Right atrium auricular region (tissue), 2 donors: ENCODE results near the gene PROX1. TPM values are rescaled to one million over a fixed set of nuclear protein-coding genes. Genes with fewer than 3 reads are reported as not detected.

Experiments
- DNase-seq: peaks from one replicate; pipeline ENCODE4 v3.0.0-alpha.2; 2019; ENCODE audit warnings: low spot score
- H3K27ac ChIP-seq, 2 donors: fragments of 200-600 bp; sonication (generic); 1 replicate in 1 of 2; 2 replicates in 1 of 2; pipeline ENCODE4 v1.5.1; 2016 to 2019
- H3K27me3 ChIP-seq, 2 donors: fragments of 200-600 bp; sonication (generic); one replicate each; pipeline versions ENCODE4 v1.5.1 to v1.6.0; 2017 to 2019
- H3K36me3 ChIP-seq: fragments of 200-600 bp; sonication (generic); one replicate; pipeline ENCODE4 v1.5.1; 2016
- H3K4me1 ChIP-seq, 2 donors: fragments of 200-600 bp; sonication (generic); one replicate each; pipeline versions ENCODE4 v1.5.1 to v1.6.0; 2017 to 2019
- H3K4me3 ChIP-seq, 2 donors: fragments of 200-600 bp; sonication (generic); 1 replicate in 1 of 2; 2 replicates in 1 of 2; pipeline ENCODE4 v1.5.1; 2017 to 2019; ENCODE audit warnings: mild to moderate bottlenecking in 1 of 2, moderate library complexity in 1 of 2
- H3K9me3 ChIP-seq, 2 donors: fragments of 200-600 bp; sonication (generic); one replicate each; pipeline ENCODE4 v1.5.1; 2019
- total RNA-seq, 2 donors: library from RNA; depleted of rRNA; stranded (reverse); fragments of >200 nt; gene quantifications; one replicate each; pipeline ENCODE4 v1.1.0, GENCODE V29; 2016
- TF ChIP-seq, protein P1 (sequence below), 2 donors: fragments of 200-600 bp; sonication (generic); IDR thresholded peaks; one replicate each; pipeline ENCODE4 v1.5.1; 2019; ENCODE audit warnings: antibody characterized with exemption in 2 of 2

The PROX1 gene, protein sequence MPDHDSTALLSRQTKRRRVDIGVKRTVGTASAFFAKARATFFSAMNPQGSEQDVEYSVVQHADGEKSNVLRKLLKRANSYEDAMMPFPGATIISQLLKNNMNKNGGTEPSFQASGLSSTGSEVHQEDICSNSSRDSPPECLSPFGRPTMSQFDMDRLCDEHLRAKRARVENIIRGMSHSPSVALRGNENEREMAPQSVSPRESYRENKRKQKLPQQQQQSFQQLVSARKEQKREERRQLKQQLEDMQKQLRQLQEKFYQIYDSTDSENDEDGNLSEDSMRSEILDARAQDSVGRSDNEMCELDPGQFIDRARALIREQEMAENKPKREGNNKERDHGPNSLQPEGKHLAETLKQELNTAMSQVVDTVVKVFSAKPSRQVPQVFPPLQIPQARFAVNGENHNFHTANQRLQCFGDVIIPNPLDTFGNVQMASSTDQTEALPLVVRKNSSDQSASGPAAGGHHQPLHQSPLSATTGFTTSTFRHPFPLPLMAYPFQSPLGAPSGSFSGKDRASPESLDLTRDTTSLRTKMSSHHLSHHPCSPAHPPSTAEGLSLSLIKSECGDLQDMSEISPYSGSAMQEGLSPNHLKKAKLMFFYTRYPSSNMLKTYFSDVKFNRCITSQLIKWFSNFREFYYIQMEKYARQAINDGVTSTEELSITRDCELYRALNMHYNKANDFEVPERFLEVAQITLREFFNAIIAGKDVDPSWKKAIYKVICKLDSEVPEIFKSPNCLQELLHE
- 10 to 100 TPM; 39.7 to 46.5 TPM for total RNA-seq

DNA sequence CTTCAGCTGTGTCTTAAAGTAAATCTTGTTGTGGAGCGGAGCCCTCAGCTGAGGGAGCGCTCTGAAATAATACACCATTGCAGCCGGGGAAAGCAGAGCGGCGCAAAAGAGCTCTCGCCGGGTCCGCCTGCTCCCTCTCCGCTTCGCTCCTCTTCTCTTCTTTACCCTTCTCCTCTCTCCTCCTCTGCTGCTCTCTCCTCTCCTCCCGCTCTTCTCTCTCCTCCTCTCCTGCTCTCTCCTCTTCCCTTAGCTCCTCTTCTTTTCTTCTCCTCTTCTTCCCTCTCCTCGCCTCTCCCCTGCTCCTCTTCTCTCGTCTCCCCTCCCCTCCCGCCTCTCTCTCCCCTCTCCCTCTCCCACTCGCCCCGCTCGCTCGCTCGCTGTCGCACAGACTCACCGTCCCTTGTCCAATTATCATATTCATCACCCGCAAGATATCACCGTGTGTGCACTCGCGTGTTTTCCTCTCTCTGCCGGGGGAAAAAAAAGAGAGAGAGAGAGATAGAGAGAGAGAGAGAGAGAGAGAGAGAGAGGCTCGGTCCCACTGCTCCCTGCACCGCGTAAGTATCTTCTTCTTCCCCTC, at the start of gene PROX1:
Gene PROX1 (plus strand): TSS at position 47 of the 580 bp plus-strand sequence. CDS start 8,563 bp downstream, outside the sequence.
- H3K4me1 ChIP-seq: peaks cover 0 to 43% of the 10 kb centered on the region in 2 donors

DNA sequence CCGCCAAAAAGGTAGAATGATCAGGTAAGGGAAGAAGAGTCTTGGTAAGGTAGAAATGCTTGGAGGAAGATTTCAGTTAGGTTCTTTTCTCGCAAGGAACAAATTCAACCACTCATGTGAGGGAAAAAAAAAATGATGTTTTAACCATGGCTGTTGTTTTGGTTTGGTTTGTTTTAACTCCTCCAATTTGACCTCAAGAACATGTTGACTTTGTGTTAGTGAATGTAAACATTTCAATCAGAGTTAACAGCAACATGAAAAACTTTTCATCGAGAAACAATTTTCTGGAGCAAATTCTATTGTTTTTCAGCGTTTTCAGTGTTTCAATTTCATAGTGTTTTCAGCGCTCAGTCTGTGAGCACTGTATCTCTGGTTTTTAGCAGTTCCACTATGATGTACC, 49.0 kb upstream of the PROX1 start:
- TF ChIP-seq, protein P1, sequence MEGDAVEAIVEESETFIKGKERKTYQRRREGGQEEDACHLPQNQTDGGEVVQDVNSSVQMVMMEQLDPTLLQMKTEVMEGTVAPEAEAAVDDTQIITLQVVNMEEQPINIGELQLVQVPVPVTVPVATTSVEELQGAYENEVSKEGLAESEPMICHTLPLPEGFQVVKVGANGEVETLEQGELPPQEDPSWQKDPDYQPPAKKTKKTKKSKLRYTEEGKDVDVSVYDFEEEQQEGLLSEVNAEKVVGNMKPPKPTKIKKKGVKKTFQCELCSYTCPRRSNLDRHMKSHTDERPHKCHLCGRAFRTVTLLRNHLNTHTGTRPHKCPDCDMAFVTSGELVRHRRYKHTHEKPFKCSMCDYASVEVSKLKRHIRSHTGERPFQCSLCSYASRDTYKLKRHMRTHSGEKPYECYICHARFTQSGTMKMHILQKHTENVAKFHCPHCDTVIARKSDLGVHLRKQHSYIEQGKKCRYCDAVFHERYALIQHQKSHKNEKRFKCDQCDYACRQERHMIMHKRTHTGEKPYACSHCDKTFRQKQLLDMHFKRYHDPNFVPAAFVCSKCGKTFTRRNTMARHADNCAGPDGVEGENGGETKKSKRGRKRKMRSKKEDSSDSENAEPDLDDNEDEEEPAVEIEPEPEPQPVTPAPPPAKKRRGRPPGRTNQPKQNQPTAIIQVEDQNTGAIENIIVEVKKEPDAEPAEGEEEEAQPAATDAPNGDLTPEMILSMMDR (IDR thresholded peaks at IDR 0.05): no peak
- Histone ChIP-seq H3K9me3 (no peaks in the 10 kb centered on the region), H3K36me3 (no peaks in the 10 kb centered on the region), H3K27me3 (no peaks in the 10 kb centered on the region), H3K4me1 (peaks cover 0 to 8% of the 10 kb centered on the region in 2 donors), H3K4me3 (no peak overlapping the region), H3K27ac (no peak overlapping the region)
- DNase-seq: no peak

More for the DNA sequence above, at the start of gene PROX1:
- DNase-seq: no peak
- Histone ChIP-seq H3K36me3 (no peaks in the 10 kb centered on the region), H3K9me3 (no peaks in the 10 kb centered on the region), H3K27me3 (peaks cover 0 to under 1% of the 10 kb centered on the region in 2 donors), H3K4me3 (peak within 1 kb of the TSS; percentile 65), H3K27ac (peak within 1 kb of the TSS; percentile 89 to 90)
- TF ChIP-seq, protein P1 (IDR thresholded peaks at IDR 0.05): peak in 1 of 2 donors; percentile 11

DNA sequence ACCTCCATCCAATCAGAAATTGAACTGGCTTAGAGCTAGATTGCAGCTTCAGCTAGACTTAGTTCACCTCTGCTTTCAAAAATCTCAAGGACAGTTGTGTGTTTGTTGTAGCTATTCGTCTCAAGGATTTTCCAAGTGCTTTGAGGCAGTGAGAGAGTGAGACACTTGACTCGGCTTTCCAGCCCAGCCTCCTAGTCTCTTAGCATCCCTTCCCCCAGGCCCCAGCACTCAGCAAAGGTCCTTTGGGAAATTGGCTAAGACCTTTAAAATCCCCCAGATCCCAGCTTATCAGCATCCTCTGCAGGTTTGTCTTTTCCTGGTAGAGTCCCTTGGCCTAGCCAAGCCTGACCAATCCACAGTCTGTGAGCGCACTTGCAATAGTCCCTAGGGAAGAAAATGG, 47.9 kb upstream of the PROX1 start:
- Histone ChIP-seq H3K4me1 (no peaks in the 10 kb centered on the region), H3K27ac (no peak overlapping the region), H3K4me3 (no peak overlapping the region), H3K36me3 (no peaks in the 10 kb centered on the region), H3K9me3 (no peaks in the 10 kb centered on the region), H3K27me3 (no peaks in the 10 kb centered on the region)
- TF ChIP-seq, protein P1 (IDR thresholded peaks at IDR 0.05): no peak
- no peak for DNase-seq

DNA sequence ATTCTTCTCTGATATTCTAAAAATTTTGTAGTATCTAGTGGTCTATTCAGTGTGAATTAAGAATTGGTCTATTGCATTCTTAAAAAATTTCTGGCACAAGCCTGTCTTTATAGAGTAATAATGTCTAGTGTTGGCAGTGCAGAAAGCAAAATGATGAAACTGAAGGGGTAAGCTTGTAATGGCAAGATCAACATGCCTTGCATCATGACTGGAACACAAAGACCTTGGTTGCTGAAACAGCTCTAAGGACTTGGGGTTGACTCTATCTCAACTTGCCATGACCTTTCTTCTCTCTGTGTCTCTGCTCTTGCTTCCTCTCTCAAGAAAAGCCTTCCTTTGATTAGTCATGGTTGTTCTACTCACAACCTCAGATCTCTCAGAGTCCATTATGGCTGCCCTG, 46.8 kb upstream of the PROX1 start:
- TF ChIP-seq, protein P1 (IDR thresholded peaks at IDR 0.05): no peak
- Histone ChIP-seq H3K4me3 (no peak overlapping the region), H3K4me1 (no peaks in the 10 kb centered on the region), H3K27me3 (no peaks in the 10 kb centered on the region), H3K9me3 (no peaks in the 10 kb centered on the region), H3K27ac (no peak overlapping the region), H3K36me3 (no peaks in the 10 kb centered on the region)
- DNase-seq: no peak

DNA sequence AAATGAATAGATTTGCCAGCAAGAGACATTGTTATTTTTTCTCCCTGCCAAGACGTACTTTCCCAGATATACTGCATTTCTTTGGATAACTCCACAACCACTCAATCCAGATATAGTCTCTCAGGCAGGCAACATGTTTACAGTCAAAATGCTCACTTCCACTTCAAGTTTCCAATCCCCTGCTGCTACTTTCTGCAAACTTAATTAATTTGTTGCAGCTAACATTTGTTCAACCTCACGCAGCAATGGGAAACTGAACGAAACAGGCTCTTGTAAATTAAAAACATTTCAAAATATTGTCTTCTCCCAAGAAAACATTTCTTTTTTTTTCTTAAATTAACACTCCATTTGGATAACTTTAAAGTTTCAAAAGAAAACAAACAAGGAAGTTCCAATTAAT, 45.7 kb upstream of the PROX1 start:
- Histone ChIP-seq H3K36me3 (no peaks in the 10 kb centered on the region), H3K9me3 (no peaks in the 10 kb centered on the region), H3K4me1 (no peaks in the 10 kb centered on the region), H3K27ac (no peak overlapping the region), H3K4me3 (no peak overlapping the region), H3K27me3 (no peaks in the 10 kb centered on the region)
- TF ChIP-seq, protein P1 (IDR thresholded peaks at IDR 0.05): no peak
- DNase-seq: no peak
